Activated CD8-positive, alpha-beta memory T cell treated with anti-CD3 and anti-CD28 coated beads, Interleukin-2, amount 50 U/mL, for 24 hours (primary cell): ENCODE data around the gene PGD.
A peak's percentile ranks its signal among the peaks of the same experiment; 100 is the strongest.
"Not testable (repeated sequence)": the region's sequence is repeated elsewhere in the genome, so short reads cannot be mapped to it uniquely, and the experiment has no call there.

Experiments
- DNase-seq: peaks from one replicate; pipeline ENCODE4 v3.0.0-alpha.2; 2020; ENCODE audit errors: extremely low read depth

PGD gene

DNA sequence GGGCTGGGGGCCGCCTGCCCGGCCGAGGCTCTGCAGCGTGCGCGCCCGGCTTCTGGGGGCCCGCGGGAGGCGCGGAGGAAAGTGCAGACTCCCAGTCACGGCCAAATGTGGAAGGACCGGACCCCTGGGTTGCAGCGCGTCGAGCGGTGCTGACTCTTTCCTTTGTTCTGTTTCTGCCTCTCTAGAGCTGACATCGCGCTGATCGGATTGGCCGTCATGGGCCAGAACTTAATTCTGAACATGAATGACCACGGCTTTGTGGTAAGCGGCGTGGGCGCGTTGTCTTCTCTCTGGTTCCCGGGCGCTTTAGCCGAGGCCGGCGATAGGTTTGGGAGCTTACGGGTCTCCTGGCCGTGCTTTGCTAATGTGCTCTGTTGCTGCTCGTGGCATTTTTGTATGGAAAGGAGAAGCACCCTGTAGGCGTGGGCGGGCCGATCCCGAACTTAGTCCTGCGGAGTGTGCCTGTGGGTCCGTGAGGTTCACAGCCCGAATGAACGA, 629 bp downstream of the PGD start:
- no peak for DNase-seq

DNA sequence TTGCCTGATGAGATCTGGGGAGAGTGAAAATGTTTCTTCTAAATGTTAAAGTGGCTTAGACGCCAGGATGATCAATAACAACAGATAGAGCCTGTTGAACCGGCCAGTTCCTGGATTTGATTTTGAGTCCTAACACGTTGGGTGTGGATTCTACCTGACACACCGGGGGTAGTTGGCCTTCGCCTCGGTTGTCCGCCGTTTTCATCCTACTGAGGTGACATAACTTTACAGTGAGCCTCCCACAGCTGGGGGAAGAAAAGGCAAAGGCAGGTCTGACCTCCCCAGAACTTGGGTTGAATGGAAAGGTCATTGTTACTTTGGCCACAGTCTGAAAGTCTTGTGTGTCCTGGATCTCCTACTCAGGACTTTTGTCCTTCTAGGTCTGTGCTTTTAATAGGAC, 1.1 kb downstream of the PGD start:
- DNase-seq, result no peak

DNA sequence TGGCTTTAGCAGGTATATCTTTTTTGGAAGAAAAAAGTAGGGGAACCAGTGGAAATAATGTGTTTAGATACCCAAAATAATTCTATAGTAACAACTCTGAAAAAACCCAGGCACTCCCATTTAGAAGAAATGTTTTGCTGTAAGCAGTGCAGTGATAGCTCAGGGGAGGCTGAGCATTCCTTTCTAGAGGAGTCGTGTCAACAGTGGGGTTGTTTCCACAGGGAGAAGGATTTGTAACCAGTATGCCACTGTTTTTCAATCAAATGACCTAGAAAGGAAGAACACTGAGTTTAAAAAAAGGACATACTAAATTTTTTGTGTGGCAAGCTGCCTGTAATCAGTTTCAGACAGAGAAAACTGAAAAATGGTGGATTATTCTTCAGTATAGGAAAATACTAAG, 2.4 kb downstream of the PGD start:
- DNase-seq, result no peak

DNA sequence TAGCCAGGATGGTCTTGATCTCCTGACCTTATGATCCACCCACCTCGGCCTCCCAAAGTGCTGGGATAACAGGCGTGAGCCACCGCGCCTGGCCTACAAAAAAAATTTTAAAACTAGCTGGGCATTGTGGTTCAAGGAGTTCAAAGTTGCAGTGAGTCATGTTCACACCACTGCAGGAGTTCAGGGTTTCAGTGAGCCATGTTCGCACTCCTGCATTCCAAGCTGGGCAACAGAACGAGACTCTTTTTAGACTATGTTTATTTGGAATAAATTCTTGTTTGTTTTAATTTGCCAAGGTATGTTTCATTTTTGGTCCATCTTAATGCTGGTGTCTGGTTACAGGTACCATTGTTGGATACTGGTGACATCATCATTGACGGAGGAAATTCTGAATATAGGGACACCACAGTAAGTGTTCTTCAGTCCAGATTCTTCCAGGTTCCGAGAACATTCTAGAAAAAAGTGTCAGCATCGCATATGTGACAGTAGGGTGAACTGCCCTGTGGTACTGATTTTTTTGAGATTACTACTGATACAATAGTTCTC, 3.9 kb downstream of the PGD start:
- DNase-seq, result no peak

DNA sequence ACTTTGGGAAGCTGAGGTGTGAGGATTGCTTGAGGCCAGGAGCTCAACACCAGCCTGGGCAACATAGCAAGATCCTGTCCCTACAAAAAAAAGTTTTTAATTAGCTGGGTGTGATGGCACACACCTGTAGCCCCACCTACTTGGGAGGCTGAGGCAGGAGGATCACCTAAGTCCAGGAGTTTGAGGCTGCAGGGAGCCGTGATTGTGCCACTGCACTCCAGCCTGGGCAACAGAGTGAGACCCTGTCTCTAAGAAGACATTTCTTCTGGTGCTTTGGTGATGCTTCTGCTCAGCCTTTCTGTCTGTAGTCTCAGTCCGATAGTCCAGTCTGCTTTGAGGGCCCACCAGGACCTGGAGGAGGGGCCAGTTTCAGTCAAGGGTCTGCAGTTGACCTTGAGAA, 8.3 kb downstream of the PGD start:
- no peak for DNase-seq

DNA sequence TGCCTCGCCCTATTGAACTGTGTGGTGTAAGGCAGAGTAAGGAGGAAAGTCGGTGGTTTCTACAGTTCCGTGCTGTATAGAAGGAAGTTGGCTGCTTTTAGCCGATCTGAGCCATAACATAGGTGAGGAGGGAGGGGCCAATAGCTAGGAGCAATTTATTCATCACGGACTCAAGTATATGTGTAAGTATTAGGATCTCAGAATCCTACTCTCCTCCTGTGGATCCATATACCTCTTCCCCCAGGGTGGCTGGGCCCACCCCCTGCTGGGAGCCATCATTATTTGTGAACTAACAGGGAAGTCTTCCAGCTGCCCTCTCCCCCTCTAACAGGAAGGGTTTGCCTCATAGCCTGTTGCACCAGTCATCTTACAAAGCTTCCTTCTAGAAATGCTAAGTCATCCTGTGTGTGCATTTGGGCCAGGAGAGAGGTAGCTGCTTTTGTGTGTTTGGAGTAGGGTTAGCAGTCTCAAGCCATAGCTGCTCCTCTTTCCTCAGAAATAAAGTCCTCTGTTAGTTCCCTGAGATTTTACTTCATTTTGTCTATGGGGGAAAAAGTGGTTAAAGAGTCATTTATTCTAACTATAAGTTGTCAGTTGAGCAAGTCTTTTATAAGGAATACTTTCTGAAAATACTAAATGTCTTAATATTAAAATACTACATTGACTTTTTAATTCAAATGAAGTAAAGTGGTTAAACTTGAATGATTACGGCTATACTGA, 16.5 kb downstream of the PGD start:
- DNase-seq, result no peak

DNA sequence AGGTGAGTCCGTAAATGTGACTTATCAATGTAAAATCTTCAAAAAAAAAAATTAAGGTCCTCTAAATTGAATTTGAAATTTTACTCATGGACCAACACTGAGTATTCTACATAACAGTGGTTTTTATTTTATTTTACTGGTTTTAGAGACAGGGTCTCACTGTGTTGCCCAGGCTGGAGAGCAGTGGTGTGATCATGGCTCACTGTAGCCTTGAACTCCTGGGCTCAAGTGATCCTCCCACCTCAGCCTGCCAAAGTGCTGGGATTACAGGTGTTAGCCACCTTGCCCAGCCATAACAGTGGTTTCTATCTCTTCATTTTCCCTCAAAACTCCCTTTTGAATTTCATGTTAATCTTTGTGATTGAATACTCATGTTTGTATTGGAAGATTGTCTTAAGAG, 17.1 kb downstream of the PGD start:
- DNase-seq, result not testable (repeated sequence)

DNA sequence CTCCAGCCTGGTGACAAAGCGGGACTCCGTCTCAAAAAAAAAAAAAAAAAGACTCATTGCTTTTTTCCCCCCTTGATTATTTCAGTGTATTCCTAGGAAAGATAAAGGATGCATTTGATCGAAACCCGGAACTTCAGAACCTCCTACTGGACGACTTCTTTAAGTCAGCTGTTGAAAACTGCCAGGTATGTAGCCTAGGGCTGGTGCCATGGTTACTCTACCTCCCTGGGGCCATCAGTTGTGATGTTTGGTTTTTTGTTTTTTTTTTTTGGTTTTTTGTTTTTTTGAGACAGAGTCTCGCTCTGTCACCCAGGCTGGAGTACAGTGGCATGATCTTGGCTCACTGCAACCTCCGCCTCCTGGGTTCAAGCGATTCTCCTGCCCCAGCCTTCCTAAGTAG, 19.9 kb downstream of the PGD start:
- DNase-seq, result not testable (repeated sequence)

DNA sequence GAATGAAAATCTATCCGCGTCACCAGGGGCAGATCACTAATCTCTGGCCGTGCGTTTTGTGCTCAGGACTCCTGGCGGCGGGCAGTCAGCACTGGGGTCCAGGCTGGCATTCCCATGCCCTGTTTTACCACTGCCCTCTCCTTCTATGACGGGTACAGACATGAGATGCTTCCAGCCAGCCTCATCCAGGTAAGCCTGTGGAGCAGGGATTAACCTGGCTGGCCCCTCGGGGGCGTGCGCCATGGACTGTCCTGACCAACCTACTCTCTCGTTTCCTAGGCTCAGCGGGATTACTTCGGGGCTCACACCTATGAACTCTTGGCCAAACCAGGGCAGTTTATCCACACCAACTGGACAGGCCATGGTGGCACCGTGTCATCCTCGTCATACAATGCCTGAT, 20.5 kb downstream of the PGD start:
- DNase-seq, result no peak

DNA sequence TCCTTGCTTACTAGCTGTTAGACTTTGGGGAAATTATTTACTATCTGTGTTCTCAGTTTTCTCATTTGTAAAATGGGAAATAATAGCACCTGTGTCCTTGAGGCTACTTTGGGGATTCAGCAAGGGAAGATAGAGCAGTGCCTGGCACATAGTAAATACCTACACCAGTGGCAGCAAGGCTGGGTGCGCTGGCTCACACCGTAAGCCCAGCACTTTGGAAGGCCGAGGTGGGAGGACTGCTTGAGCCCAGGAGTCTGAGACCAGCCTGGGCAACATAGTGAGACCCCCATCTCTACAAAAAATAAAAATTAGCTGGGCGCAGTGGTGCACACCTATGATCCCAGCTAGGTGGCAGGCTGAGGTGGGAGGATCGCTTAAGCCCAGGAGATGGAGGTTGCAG, 22.8 kb downstream of the PGD start:
- DNase-seq, result no peak

DNA sequence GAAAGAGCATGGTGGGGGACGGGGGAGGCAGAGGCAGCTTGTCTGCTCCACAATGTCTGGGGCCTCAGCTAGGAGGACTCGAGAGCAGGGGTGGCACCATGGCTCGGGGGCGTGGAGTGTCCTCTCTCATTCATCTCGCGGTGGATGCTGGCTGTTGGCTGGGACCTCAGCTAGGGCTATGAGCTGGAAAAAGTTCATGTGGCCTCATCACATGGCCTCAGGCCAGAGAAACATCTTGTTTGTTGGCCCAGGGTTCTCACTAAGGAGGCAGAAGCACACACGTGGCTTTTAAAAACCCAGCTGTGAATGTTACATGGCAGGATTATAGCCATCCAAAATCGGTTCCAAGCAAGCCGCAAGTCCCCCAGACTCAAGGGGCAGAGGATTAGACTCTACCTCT, 25.2 kb downstream of the PGD start:
- DNase-seq, result no peak

DNA sequence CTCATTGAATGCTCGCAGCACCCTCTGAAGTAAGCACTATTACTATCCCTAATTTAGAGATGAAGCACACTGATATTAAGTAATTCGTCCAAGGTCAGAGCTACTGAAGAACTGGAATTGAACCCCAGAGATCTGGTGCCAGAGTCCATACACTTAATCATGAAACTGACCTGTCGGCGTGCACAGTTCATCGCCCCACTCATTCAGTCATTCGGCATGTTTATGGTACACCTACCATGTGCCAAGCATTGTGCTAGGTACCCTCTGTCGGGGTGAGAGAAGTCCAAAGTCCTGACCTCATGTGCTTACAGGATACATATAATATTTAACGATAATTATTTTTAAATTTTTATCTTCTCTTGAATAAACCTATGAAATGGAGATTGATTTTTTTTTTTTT, 25.8 kb downstream of the PGD start:
- no peak for DNase-seq

DNA sequence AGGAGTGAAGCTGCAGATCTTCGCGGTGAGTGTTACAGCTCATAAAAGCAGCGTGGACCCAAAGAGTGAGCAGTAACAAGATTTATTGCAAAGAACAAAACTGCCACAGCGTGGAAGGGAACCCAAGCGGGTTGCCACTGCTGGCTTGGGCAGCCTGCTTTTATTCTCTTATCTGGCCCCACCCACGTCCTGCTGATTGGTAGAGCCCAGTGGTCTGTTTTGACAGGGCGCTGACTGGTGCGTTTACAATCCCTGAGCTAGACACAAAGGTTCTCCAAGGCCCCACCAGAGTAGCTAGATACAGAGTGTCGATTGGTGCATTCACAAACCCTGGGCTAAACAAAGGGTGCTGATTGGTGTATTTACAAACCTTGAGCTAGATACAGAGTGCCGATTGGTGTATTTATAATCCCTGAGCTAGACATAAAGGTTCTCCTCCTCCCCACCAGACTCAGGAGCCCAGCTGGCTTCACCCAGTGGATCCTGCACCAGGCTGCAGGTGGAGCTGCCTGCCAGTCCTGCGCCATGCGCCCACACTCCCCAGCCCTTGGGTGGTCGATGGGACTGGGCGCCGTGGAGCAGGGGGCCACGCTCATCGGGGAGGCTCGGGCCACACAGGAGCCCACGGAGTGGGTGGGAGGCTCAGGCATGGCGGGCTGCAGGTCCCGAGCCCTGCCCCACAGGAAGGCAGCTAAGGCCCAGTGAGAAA, 27.1 kb downstream of the PGD start:
- not testable (repeated sequence) for DNase-seq

DNA sequence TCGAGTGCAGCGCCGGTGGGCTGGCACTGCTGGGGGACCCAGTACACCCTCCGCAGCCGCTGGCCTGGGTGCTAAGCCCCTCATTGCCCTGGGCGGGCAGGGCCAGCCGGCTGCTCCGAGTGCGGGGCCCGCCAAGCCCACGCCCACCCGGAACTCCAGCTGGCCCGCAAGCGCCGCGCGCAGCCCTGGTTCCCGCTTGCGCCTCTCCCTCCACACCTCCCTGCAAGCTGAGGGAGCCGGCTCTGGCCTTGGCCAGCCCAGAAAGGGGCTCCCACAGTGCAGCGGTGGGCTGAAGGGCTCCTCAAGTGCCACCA, 27.6 kb downstream of the PGD start:
- DNase-seq, result not testable (repeated sequence)

DNA sequence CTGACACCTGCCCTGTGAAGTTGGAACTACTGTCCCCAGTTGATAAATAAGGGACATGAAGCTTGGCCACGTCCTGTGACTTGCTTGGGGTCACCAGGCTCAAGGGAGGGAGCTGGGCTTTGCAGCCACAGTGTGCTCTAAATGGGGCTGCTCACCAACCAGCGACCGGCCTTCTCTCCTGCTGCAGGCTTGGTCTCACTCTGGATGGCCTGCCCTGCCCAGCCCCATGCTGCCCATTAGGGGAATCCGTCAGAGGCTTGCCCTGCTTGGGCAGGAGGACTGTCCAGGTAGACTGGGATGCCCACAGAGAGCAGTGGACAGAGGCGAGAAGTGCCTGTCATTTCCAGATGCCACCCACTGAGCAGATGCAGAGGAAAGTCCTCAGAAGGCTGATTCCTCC, 30.1 kb downstream of the PGD start:
- DNase-seq, result no peak

DNA sequence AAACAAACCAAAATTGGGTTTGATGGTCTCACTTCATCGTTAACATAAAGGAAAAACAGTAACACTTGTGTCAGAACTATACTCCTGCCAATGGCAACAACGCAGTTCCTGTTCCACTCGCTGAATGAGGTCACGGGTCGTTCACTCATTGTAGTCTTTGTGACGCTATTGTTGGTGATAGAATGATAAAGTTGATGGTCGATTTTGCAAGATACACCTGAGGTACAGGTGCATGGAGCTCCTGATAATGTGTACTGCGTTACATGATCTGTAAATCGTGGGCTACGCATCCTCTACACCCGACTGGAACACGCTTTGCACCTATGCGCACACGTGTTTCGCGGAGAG, 31.0 kb downstream of the PGD start:
- DNase-seq, result no peak

DNA sequence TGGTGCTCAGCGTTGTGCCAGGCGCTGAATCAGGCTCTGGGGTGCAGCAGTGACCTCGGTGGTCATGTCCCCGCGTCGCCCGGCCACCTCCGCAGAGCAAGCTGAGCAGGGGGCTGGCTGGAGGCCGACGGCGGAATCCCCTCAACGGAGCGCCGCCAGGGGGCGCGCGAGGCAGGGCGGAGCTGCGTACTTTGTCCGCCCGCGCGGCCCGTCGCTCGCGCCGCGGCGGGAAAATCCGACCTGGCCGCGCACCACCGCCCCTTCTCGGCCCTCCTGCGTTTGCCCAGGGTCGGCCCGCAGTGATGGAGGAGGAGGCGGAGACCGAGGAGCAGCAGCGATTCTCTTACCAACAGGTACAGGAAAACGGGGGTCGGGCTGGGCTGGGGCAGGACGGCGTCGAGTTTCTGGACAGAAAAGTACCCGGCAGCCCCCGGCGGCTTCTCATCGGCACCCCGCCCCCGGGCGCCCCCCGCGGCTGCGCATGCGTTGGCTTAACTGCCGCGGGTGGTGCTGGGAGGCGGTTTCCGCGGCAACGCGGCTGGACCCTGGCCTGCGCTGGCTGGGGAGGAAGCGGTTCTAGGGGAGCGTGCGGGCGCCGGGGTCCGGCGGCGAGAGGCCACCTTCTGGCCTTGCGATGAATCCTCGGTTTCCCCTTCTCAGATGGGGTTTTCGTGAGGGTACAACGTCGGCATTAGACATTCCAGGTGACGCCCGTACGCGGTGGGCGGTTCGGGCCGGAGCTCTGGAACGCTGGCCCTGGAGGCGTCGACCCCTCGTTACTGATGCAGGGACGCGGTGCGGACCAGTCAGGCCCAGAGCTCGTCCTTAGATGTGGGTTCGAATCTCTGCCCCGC, 31.6 kb downstream of the PGD start, which contains the start of gene CENPS:
Gene CENPS, plus strand, starts transcription at position 218 of the 854 bp plus-strand sequence. Its CDS starts 85 bp downstream, at position 303.
- DNase-seq, result peak; percentile 77

DNA sequence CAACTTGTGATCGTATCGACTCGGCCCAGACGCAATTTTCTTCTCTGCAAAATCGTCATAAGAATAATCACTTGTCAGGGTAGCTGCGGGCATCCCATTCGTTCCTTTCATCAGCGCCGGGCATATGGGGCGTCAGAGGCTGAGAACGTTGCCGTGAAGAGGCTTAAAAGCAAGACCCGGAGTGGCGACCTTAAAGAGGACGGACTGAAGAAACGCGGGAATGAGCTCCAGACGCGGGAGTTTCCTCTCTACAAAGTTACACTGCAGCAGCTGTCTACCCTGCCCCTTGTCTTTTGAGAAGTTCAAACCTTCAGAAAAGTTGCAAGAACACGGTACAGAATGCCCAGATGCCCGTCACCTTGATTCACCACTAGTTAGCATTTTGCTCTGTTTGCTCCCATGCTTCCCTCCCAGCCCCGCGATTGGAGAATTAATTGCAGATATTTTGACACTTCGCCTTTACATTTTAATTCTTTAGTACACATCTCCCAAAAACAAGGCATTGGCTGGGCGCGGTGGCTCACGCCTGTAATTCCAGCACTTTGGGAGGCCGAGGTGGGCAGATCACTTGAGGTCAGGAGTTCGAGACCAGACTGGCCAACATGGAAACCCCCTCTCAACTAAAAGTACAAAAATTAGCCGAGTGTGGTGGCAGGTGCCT, 32.3 kb downstream of the PGD start:
- no peak for DNase-seq

DNA sequence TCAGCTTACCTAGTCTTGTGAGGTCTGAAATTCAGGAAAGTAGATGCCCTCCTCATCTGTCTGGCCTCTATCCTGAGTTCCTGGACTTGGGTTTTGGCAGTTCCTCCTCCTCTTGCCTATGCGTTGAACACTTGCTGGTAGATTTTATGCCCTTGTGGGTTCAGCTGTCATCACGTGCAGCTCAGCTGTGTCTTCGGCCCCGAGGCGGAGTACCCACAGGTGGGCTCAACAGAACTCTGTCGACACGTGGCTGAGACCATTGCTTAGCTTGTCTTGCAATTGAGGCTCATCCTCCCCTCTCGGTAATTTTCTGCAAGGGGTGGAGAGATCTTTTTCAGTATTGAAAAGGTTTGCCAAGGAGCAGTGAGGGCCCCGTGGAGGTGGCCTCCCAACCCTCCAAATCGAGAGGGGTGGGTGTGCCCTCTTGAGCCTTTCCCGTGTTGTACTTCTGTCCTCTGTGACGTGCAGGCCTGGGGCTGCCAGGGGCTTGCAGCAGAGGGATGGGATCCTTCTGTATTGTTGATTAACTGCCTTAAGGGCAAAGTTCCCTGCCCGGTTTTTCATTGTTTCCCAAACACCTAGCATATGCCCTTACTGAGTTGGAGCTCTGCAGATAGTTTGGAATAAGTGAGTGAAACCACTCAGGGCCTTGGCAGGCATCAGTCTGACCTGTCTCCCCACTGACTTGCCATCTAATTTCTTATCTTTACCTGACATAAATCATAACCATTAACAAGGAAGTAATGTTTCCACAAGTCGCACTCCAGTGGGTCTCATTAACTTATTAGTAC, 34.2 kb downstream of the PGD start:
- DNase-seq, result no peak

DNA sequence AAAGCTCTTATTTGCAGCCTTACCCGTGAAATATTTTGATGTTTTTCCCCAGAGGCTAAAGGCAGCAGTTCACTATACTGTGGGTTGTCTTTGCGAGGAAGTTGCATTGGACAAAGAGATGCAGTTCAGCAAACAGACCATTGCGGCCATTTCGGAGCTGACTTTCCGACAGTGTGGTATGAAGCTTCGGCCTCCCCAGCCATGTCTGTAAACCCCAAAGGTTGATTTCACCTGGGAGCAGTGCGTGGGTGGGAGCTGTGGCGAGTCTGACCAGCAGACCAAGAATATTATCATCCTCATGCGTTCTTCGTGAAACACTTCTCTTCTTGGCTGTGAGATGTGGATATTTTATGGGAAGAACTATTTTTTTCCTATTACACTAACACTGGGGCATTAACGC, 34.9 kb downstream of the PGD start:
- no peak for DNase-seq

DNA sequence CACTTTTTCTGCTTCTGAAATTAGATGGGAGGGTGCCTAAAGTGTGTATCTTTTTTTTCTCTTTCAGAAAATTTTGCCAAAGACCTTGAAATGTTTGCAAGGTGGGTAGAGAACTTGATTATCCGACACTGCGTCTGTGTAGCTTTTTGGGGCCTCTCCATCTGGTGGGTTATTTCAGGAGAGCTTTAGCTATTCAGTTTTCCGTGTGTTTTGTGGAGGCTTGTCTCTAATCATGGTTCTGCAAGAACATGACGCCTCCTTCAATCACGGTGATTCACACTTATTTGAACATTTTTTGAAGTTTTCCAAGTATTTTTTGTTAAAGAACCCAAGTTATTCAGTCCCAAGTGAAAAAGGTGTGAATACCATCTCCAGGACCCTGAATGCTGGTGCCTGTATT, 35.7 kb downstream of the PGD start:
- DNase-seq, result no peak
